Kidney epithelial cell (primary cell): ENCODE results near the gene ACP1. TPM values are rescaled to one million over a fixed set of nuclear protein-coding genes. Genes with fewer than 3 reads are reported as not detected.

Experiments
- DNase-seq: peaks from one replicate; pipeline ENCODE4 v3.0.0-alpha.2; 2010; ENCODE audit warnings: low read depth
- H3K27me3 ChIP-seq: 2 replicates; pipeline ENCODE4 v1.6.0; 2011; ENCODE audit warnings: low read length; ENCODE audit not compliant: control insufficient read depth, insufficient read depth
- H3K36me3 ChIP-seq: 2 replicates; pipeline ENCODE4 v1.5.1; 2011; ENCODE audit warnings: low read length; ENCODE audit not compliant: control insufficient read depth, insufficient read depth
- H3K4me3 ChIP-seq: 2 replicates; pipeline ENCODE4 v1.5.1; 2011; ENCODE audit warnings: low read depth, mild to moderate bottlenecking, control low read depth, low read length
- CTCF ChIP-seq: IDR thresholded peaks from 2 replicates; pipeline ENCODE4 v1.5.1; 2011; ENCODE audit warnings: mild to moderate bottlenecking, moderate library complexity, low read length, control low read depth, inconsistent platforms; ENCODE audit not compliant: insufficient read depth, poor library complexity, severe bottlenecking
- total RNA-seq: library from RNA; depleted of rRNA; stranded (reverse); fragments of >200 nt; gene quantifications from 2 replicates; pipeline ENCODE4 v1.2.3, GENCODE V29; 2015

Gene ACP1
- total RNA-seq, 1 donor from 2014 or later: 120 TPM

GRCh38 chr2:319059-319600 is 54.4 kb downstream of the ACP1 start:
- no peak for TF ChIP-seq CTCF
- DNase-seq: no peak
- H3K4me3 ChIP-seq: no peak overlapping the region
- no peaks in the 10 kb centered on the region for H3K36me3 ChIP-seq
- H3K27me3 ChIP-seq: no peaks in the 10 kb centered on the region

GRCh38 chr2:320561-320960 is 55.8 kb downstream of the ACP1 start:
- Histone ChIP-seq H3K36me3 (no peaks in the 10 kb centered on the region), H3K4me3 (no peak overlapping the region), H3K27me3 (no peaks in the 10 kb centered on the region)
- DNase-seq: no peak
- TF ChIP-seq CTCF: no peak

- Histone ChIP-seq H3K36me3 (no peaks in the 10 kb centered on the region), H3K4me3 (no peak overlapping the region), H3K27me3 (no peaks in the 10 kb centered on the region)
- DNase-seq: no peak
- no peak for TF ChIP-seq CTCF
Measured at GRCh38 chr2:322326-322725, 57.6 kb downstream of the ACP1 start.

GRCh38 chr2:323035-323434 is 58.3 kb downstream of the ACP1 start:
- Histone ChIP-seq H3K36me3 (no peaks in the 10 kb centered on the region), H3K4me3 (no peak overlapping the region), H3K27me3 (no peaks in the 10 kb centered on the region)
- no peak for TF ChIP-seq CTCF
- DNase-seq: no peak

Other genes starting within 250 kb of the ACP1 start
- 10.4 and 11.7 TPM in 2 replicates for gene FAM110C, start 218.4 kb upstream of the ACP1 start, total RNA-seq
- 41.4 and 50.2 TPM in 2 replicates for gene SH3YL1, start 915 bp upstream of the ACP1 start, total RNA-seq
- gene ALKAL2, start 23.1 kb downstream of the ACP1 start, total RNA-seq: 2.5 and 2.8 TPM in 2 replicates